ENCODE data around the gene TMEM190. TPM values are rescaled to one million over a fixed set of nuclear protein-coding genes. Genes with fewer than 3 reads are reported as not detected.

Gene TMEM190
- total RNA-seq, 1 donor from 2014 or later = not detected

DNA sequence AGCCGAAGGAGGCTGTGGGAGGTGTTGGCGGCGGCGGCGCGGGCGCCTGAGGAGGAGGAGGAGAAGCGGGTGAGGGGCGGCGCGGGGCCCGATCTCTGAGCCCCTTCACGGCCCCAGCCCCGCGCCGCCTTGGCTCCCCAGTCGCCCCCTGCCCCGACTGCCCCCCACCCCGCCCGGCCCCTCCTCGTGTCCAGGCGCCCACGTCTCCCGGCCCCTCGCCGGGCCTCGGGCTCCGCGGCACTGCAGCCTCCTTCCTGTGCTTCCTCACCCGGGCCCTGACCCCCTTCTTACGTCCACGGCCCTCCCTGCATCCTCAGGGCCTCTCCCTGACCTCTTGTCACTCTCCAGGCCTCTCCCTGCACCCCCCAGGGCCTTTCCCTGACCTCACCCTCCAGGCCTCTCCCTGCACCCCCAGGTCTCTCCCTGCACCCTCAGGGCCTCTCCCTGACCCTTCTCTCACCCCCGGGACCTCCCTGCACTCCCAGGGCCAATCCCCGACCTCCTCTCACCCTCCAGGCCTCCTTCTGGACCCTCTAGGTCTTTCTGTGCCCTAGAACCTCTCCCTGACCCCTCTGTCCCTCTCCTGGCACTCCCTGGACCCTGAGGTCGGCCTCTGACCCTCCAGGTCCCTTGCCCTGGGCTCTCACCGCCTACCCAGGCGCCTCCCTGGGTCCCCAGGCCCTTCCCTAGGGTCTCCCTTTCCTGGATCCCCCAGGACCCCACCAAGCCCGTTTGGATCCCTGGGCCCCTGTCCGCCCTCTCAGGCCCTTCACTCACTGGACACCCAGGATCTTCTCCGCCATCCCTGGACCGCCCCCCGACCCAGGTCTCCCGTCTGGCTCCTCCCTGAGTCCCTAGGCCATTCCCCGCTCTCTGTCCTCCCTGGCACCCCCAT lies 36.5 kb upstream of the TMEM190 start:
- TF ChIP-seq, protein P1, sequence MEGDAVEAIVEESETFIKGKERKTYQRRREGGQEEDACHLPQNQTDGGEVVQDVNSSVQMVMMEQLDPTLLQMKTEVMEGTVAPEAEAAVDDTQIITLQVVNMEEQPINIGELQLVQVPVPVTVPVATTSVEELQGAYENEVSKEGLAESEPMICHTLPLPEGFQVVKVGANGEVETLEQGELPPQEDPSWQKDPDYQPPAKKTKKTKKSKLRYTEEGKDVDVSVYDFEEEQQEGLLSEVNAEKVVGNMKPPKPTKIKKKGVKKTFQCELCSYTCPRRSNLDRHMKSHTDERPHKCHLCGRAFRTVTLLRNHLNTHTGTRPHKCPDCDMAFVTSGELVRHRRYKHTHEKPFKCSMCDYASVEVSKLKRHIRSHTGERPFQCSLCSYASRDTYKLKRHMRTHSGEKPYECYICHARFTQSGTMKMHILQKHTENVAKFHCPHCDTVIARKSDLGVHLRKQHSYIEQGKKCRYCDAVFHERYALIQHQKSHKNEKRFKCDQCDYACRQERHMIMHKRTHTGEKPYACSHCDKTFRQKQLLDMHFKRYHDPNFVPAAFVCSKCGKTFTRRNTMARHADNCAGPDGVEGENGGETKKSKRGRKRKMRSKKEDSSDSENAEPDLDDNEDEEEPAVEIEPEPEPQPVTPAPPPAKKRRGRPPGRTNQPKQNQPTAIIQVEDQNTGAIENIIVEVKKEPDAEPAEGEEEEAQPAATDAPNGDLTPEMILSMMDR (IDR thresholded peaks at IDR 0.05; ENCODE audit: insufficient read depth, low read length, severe bottlenecking) = no peak
- FAIRE-seq (no peak), DNase-seq (ENCODE audit: low read depth) (no peak)
- peak overlapping the region; percentile 82 for H3K4me3 ChIP-seq (ENCODE audit: low read depth, low read length)
- H3K36me3 ChIP-seq (ENCODE audit: control insufficient read depth, insufficient read depth, low read length) = peaks cover 15% of the 10 kb centered on the region
- no peaks in the 10 kb centered on the region for H3K27me3 ChIP-seq (ENCODE audit: control insufficient read depth, insufficient read depth, low read length)

DNA sequence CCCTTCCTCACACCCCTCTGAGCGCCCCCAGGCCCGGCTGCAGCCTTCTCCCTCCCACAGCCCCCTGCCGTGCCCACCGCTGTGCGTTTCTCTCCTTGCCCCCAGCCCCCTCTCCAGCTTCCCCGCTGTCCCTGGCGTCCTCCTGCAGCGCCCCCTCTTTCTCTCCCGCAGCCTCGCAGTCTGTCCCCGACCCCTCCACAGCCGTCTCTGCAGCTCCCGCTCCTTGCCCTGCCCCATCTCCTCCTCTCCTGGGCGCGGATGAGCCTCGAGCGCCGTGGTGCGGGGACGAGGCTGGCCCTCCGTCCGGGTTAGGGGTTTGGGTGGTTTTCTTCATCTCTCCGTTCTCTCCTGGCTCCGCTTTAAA lies 35.9 kb upstream of the TMEM190 start:
- TF ChIP-seq, protein P1 (IDR thresholded peaks at IDR 0.05; ENCODE audit: insufficient read depth, low read length, severe bottlenecking) = peak; percentile 16
- no peak for DNase-seq (ENCODE audit: low read depth)
- peaks cover 15% of the 10 kb centered on the region for H3K36me3 ChIP-seq (ENCODE audit: control insufficient read depth, insufficient read depth, low read length)
- peak overlapping the region; percentile 82 for H3K4me3 ChIP-seq (ENCODE audit: low read depth, low read length)
- H3K27me3 ChIP-seq (ENCODE audit: control insufficient read depth, insufficient read depth, low read length) = no peaks in the 10 kb centered on the region
- no peak for FAIRE-seq

DNA sequence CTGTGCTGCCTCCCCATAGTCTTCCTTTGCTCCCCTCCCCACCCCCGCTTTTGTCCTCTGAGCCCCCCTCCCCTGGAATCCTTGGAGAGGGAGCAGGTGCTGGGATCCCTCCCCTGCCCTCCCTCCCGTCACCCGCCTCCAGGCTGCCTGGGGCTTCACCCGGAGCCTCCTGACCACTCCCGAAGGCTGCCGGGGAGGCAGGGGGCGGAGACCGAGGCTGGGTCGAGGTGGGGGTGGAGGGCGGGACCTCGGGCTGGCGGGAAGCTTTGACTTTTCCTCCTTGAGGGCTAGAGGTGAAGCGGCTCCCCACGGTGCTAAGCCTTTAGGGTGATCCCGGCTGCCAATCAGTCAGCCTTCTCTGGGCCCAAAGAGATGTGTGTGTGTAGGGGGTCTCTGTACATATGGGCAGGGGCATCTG lies 35.4 kb upstream of the TMEM190 start:
- FAIRE-seq (no peak), DNase-seq (ENCODE audit: low read depth) (peak; percentile 35)
- H3K36me3 ChIP-seq (ENCODE audit: control insufficient read depth, insufficient read depth, low read length) = peaks cover 16% of the 10 kb centered on the region
- no peaks in the 10 kb centered on the region for H3K27me3 ChIP-seq (ENCODE audit: control insufficient read depth, insufficient read depth, low read length)
- peak overlapping the region; percentile 82 for H3K4me3 ChIP-seq (ENCODE audit: low read depth, low read length)
- TF ChIP-seq, protein P1 (IDR thresholded peaks at IDR 0.05; ENCODE audit: insufficient read depth, low read length, severe bottlenecking) = no peak

DNA sequence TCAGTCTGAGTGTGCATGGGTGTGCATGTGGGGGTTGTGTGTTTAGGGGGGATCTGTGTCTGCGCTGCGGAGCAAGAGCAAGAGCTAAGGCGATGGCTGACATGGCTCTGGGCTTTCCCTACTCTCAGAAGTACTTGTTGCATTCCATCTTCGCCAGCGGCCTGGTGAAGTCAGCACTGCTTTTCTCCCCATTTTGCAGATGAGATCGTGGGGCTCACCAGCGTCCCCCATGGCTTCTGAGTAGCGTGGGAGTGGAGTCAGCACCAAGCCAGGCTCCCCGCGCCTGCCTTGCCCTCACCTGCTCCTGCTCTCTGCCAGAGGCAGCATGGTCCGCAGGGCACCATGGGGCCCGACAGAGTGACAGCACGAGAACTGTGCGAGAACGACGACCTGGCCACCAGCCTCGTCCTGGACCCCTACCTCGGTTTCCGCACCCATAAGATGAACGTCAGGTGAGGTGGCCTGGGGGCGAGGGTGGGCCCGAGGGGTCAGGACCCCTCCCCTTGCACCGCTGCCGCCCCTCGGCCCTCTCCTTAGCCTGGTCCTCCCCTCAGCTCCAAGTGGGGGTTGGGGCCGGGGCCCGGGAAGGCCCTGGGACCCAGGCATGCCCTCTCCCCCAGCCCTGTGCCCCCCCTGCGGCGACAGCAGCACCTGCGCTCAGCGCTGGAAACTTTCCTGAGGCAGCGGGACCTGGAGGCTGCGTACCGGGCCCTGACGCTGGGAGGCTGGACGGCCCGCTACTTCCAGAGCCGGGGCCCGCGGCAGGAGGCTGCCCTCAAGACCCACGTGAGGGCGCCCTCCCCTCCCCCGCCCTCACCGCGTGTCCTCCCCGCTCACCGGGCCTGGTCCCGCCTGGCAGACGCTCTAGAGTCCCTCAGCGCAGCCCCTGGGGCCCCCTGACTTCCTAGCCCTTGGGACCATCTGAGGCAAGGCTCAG lies 34.8 kb upstream of the TMEM190 start:
- Histone ChIP-seq H3K4me3 (ENCODE audit: low read depth, low read length) (no peak overlapping the region), H3K27me3 (ENCODE audit: control insufficient read depth, insufficient read depth, low read length) (no peaks in the 10 kb centered on the region), H3K36me3 (ENCODE audit: control insufficient read depth, insufficient read depth, low read length) (peaks cover 18% of the 10 kb centered on the region)
- peak; percentile 40 for FAIRE-seq
- no peak for DNase-seq (ENCODE audit: low read depth)
- TF ChIP-seq, protein P1 (IDR thresholded peaks at IDR 0.05; ENCODE audit: insufficient read depth, low read length, severe bottlenecking) = no peak

DNA sequence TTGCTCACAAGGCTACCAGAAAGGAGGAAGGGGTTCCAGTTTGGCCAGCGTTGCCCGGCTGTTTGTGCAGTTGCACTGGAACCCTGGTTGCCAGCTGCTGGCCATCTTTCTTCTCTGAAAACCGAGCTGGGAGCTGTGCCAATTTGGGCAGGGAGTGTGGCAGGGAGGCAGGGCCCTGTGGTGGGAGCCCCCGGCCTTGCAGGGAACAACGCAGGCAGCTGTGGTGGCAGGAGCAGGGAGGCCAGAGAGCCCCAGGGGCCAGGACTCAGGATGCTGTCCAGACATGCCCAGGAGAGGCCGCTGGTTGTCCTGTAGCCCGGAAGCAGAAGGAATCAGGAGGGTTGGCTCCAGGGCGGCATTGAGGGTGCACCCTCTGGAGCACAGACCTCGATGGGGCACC lies 32.2 kb upstream of the TMEM190 start:
- Histone ChIP-seq H3K27me3 (ENCODE audit: control insufficient read depth, insufficient read depth, low read length) (no peaks in the 10 kb centered on the region), H3K4me3 (ENCODE audit: low read depth, low read length) (no peak overlapping the region), H3K36me3 (ENCODE audit: control insufficient read depth, insufficient read depth, low read length) (peaks cover 22% of the 10 kb centered on the region)
- peak; percentile 43 for DNase-seq (ENCODE audit: low read depth)
- no peak for FAIRE-seq
- TF ChIP-seq, protein P1 (IDR thresholded peaks at IDR 0.05; ENCODE audit: insufficient read depth, low read length, severe bottlenecking) = no peak
